Prostate gland (tissue), 2 donors: ENCODE measurements around the gene HYCC1.

ENCODE experiments used
- CTCF ChIP-seq, 4 experiments: fragments of 200-600 bp in 2 of 4; fragments of 450-650 bp in 2 of 4; sonication (generic) in 2 of 4; IDR thresholded peaks; 1 replicate in 3 of 4; 2 replicates in 1 of 4; pipeline ENCODE4 v1.5.1; 2016 to 2019; ENCODE audit warnings: antibody characterized with exemption in 4 of 4, mild to moderate bottlenecking in 2 of 4, moderate library complexity in 2 of 4
- POLR2A ChIP-seq: fragments of 450-650 bp; IDR thresholded peaks from one replicate; pipeline ENCODE4 v1.6.1; 2016; ENCODE audit warnings: antibody characterized with exemption, mild to moderate bottlenecking
- POLR2AphosphoS5 ChIP-seq: sonication (generic); formaldehyde crosslinking; IDR thresholded peaks from one replicate; pipeline ENCODE4 v1.6.1; 2017; ENCODE audit warnings: antibody characterized with exemption

DNA sequence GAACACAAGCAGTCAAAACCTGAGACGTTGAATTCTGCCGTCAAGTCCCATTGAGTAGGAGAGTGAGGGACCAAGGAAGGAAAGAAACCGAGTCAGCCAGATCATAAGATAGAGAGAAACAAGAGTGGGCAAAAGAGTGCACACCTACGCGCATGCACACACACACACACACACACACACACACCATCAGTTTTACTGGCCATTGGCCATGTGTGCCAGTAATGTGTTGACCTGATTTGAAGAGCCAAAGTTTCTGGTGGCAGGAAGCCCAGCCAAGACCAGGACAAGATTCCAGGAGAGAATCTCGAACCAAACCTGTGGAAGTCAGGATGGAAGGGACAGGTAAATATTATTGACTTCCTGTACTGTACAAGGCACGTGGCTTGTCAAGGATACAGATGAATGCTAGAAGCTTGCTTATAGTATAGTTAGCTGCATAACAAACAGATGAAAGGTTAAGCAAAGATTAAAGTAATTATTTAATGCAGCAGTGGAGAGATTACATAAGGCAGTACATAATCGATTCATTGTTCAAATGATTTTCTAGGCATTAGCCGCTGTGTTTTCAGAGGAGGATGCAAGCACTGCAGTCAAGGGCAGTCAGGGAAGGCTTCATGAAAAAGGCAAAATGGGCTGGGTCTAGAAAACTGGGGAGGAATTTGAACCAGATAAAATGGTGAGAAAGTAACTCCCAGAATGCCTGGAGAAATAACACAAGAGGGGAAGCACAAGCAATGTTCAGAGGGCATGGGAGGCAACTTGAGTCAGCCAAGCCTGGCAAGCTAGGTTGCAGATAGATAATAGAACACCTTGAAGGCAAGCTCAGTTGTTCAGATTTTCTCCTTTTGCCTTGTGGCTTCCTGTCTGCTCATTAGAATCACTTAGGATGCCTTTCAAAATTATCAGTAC lies 2.7 kb upstream of the HYCC1 start:
- no peak for TF ChIP-seq CTCF (IDR thresholded peaks at IDR 0.05)
- no peak for TF ChIP-seq POLR2AphosphoS5
- no peak for TF ChIP-seq POLR2A
